GM23248 (cell line): ENCODE results near the gene PCCA. TPM values are rescaled to one million over a fixed set of nuclear protein-coding genes. Genes with fewer than 3 reads are reported as not detected.

Source experiments
- DNase-seq: peaks from one replicate; pipeline ENCODE4 v3.0.0-alpha.2; 2015
- H2AFZ ChIP-seq: fragments of 200-600 bp; sonication (generic); 2 replicates; pipeline ENCODE4 v1.6.1; 2016; ENCODE audit warnings: antibody characterized with exemption
- H3F3A ChIP-seq: fragments of 200-600 bp; sonication (generic); 2 replicates; pipeline ENCODE4 v1.6.1; 2016; ENCODE audit warnings: mild to moderate bottlenecking, antibody characterized with exemption, mixed run types; ENCODE audit not compliant: insufficient read depth
- H3K27ac ChIP-seq: fragments of 200-600 bp; sonication (generic); 2 replicates; pipeline ENCODE4 v1.5.1; 2016; ENCODE audit warnings: mild to moderate bottlenecking
- H3K27me3 ChIP-seq: fragments of 200-600 bp; sonication (generic); replicated peaks from 2 replicates; pipeline ENCODE4 v1.6.1; 2016; ENCODE audit warnings: mild to moderate bottlenecking; ENCODE audit not compliant: insufficient read depth
- H3K36me3 ChIP-seq: fragments of 200-600 bp; sonication (generic); 2 replicates; pipeline ENCODE4 v1.6.1; 2016; ENCODE audit warnings: low read depth, mild to moderate bottlenecking
- H3K4me1 ChIP-seq: fragments of 200-600 bp; sonication (generic); 2 replicates; pipeline ENCODE4 v1.6.1; 2016; ENCODE audit warnings: mild to moderate bottlenecking; ENCODE audit not compliant: insufficient read depth
- H3K4me2 ChIP-seq: fragments of 200-600 bp; sonication (generic); one replicate; pipeline ENCODE4 v1.6.1; 2016; ENCODE audit warnings: mild to moderate bottlenecking; ENCODE audit not compliant: unreplicated experiment
- H3K4me3 ChIP-seq: fragments of 200-600 bp; sonication (generic); 2 replicates; pipeline ENCODE4 v1.5.1; 2016; ENCODE audit warnings: mild to moderate bottlenecking
- H3K79me2 ChIP-seq: fragments of 200-600 bp; sonication (generic); 2 replicates; pipeline ENCODE4 v1.6.1; 2016; ENCODE audit warnings: mild to moderate bottlenecking; ENCODE audit not compliant: insufficient read depth
- H3K9ac ChIP-seq: fragments of 200-600 bp; sonication (generic); 2 replicates; pipeline ENCODE4 v1.6.1; 2016; ENCODE audit warnings: mild to moderate bottlenecking
- H3K9me2 ChIP-seq: fragments of 200-600 bp; sonication (generic); 2 replicates; pipeline ENCODE4 v1.6.1; 2016; ENCODE audit warnings: mixed run types, mild to moderate bottlenecking, moderate library complexity; ENCODE audit not compliant: insufficient read depth
- H3K9me3 ChIP-seq: fragments of 200-600 bp; sonication (generic); one replicate; pipeline ENCODE4 v1.6.1; 2017; ENCODE audit warnings: low read depth
- H4K20me1 ChIP-seq: fragments of 200-600 bp; sonication (generic); 2 replicates; pipeline ENCODE4 v1.6.0; 2016; ENCODE audit not compliant: insufficient read depth
- EZH2 ChIP-seq: fragments of 200-600 bp; sonication (generic); IDR thresholded peaks from 2 replicates; pipeline ENCODE4 v1.6.1; 2018; ENCODE audit warnings: antibody characterized with exemption, mild to moderate bottlenecking; ENCODE audit not compliant: insufficient read depth, poor library complexity, severe bottlenecking
- EZH2phosphoT487 ChIP-seq: fragments of 200-600 bp; sonication (generic); IDR thresholded peaks from 2 replicates; pipeline ENCODE4 v1.6.1; 2018; ENCODE audit warnings: antibody characterized with exemption, moderate library complexity, mild to moderate bottlenecking, low read depth; ENCODE audit not compliant: insufficient read depth
- WGBS, 2 experiments: methylation state at CpG; one replicate each; pipeline ENCODE4 v1.1.6; 2015 to 2017; ENCODE audit warnings: low lambda C conversion rate in 2 of 2, low coverage in 1 of 2; ENCODE audit errors: missing lambda C conversion rate in 2 of 2; 5-methylcytosine and 5-hydroxymethylcytosine counted together
- in situ Hi-C: fragments of 300-500 bp; cut with MboI; formaldehyde crosslinking; loops from 2 replicates; pipeline ENCODE4 v1.15.0; 2020
- polyA plus RNA-seq: library from polyadenylated mRNA; unstranded; fragments of >200 nt; fragmentation: Nextera tagmentation; extraction: Ambion mirVana; gene quantifications from 2 replicates; pipeline ENCODE4 v1.2.1, GENCODE V29; 2016
- total RNA-seq: library from RNA; depleted of rRNA; stranded (reverse); fragments of >200 nt; shearing (Covaris generic); gene quantifications from 2 replicates; pipeline ENCODE4 v1.2.3, GENCODE V29; 2014

PCCA gene
- total and polyA plus RNA-seq, 2 experiments from 2014 or later: 9.1 to 9.6 TPM

GRCh38 chr13:100302391-100302790, 213.5 kb downstream of the PCCA start:
- in situ Hi-C loops: no loop called here
- Histone ChIP-seq H2AFZ (no peak overlapping the region), H3K9me3 (no peaks in the 10 kb centered on the region), H3K9me2 (no peaks in the 10 kb centered on the region), H3K27me3 (no peaks in the 10 kb centered on the region), H3K4me3 (no peak overlapping the region), H3F3A (no peaks in the 10 kb centered on the region), H3K4me1 (no peaks in the 10 kb centered on the region), H3K36me3 (peaks cover 5% of the 10 kb centered on the region; the same call in 1 of the 2 replicates), H3K79me2 (no peaks in the 10 kb centered on the region), H3K27ac (no peak overlapping the region), H3K4me2 (no peak overlapping the region), H4K20me1 (no peaks in the 10 kb centered on the region), H3K9ac (no peak overlapping the region)
- 93 to 98% methylated on average over 2 of the region's 2 CpGs for WGBS, 2 experiments
- DNase-seq: no peak
- no peak for TF ChIP-seq EZH2
- no peak for TF ChIP-seq EZH2phosphoT487

DNA sequence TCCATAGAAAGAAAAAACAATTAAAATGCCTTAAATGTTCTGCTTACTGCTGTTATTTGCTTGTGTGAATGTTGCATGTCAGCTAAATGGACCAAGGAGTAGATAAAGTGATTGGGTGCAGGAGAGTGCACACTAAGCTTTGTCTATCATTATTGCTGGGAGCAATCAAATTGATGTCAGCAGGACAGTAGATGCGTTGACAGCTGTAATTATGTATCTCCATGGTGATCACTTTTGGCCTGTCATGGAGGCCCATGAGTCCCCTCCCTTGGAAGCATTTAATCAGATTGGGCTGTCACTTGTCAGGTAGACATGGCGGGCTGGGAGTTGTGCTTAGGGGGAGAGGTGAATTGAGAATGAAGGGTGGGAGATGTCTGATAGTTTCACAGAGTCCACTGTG, 215.3 kb downstream of the PCCA start:
- no peak overlapping the region for H3K4me2 ChIP-seq
- TF ChIP-seq EZH2: no peak
- H3K27me3 ChIP-seq: no peaks in the 10 kb centered on the region
- DNase-seq: no peak
- H2AFZ ChIP-seq: no peak overlapping the region
- H3K36me3 ChIP-seq: peaks cover 5% of the 10 kb centered on the region; the same call in 1 of the 2 replicates
- no peaks in the 10 kb centered on the region for H3K4me1 ChIP-seq
- no peaks in the 10 kb centered on the region for H3F3A ChIP-seq
- in situ Hi-C loops: no loop called here
- H4K20me1 ChIP-seq: no peaks in the 10 kb centered on the region
- H3K9ac ChIP-seq: no peak overlapping the region
- no peaks in the 10 kb centered on the region for H3K9me3 ChIP-seq
- no peak overlapping the region for H3K27ac ChIP-seq
- H3K9me2 ChIP-seq: no peaks in the 10 kb centered on the region
- no peak overlapping the region for H3K4me3 ChIP-seq
- no peaks in the 10 kb centered on the region for H3K79me2 ChIP-seq
- 100% methylated on average over 2 of the region's 2 CpGs for WGBS, 2 experiments

GRCh38 chr13:100305398-100305797, 216.5 kb downstream of the PCCA start:
- in situ Hi-C loops: no loop called here
- TF ChIP-seq EZH2 (no peak), EZH2phosphoT487 (no peak)
- Histone ChIP-seq H3K4me1 (no peaks in the 10 kb centered on the region), H3K9ac (no peak overlapping the region), H3K9me2 (no peaks in the 10 kb centered on the region), H3K4me2 (no peak overlapping the region), H3K36me3 (0 out of 2 replicates have a peak, but pooled peaks cover 7% of the 10 kb centered on the region), H3K79me2 (no peaks in the 10 kb centered on the region), H3F3A (no peaks in the 10 kb centered on the region), H3K4me3 (no peak overlapping the region), H4K20me1 (no peaks in the 10 kb centered on the region), H3K27me3 (no peaks in the 10 kb centered on the region), H2AFZ (no peak overlapping the region), H3K9me3 (no peaks in the 10 kb centered on the region), H3K27ac (no peak overlapping the region)
- WGBS, 2 experiments: 57 to 63% methylated on average over 2 of the region's 2 CpGs
- no peak for DNase-seq

DNA sequence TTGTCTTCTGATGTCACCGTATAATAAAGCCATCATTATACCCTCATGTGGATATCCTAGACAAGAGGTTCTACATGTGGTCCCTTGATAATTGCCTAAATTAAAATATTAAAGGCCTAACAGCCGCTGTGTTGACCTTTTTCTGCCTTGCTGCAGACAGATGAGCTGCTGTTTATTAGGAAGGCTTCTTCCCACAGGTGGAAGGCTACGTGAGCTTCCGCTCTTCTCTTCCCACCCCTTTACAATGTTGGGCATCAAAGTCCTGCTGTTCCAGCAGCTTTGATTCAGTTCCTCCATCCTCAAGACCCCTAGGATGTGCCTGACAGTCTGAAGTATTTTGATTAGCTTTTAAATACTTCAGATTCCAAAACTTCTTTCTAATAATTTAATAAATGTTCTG, 217.1 kb downstream of the PCCA start:
- Histone ChIP-seq H3K4me1 (no peaks in the 10 kb centered on the region), H4K20me1 (no peaks in the 10 kb centered on the region), H3K27ac (no peak overlapping the region), H3K36me3 (0 out of 2 replicates have a peak, but pooled peaks cover 9% of the 10 kb centered on the region), H3K9me3 (no peaks in the 10 kb centered on the region), H3K9me2 (no peaks in the 10 kb centered on the region), H3K9ac (no peak overlapping the region), H3K79me2 (no peaks in the 10 kb centered on the region), H3K27me3 (no peaks in the 10 kb centered on the region), H2AFZ (no peak overlapping the region), H3F3A (no peaks in the 10 kb centered on the region), H3K4me3 (no peak overlapping the region), H3K4me2 (no peak overlapping the region)
- 85 to 91% methylated on average over 4 of the region's 4 CpGs for WGBS, 2 experiments
- DNase-seq: no peak
- in situ Hi-C loops: no loop called here
- TF ChIP-seq EZH2phosphoT487 (no peak), EZH2 (no peak)
